MM.1S (cell line): ENCODE results near the gene DUSP8.

Experiments
- EZH2 ChIP-seq: fragments of 300-600 bp; sonication (generic); optimal IDR thresholded peaks from 2 replicates; pipeline ENCODE3; 2017; ENCODE audit warnings: low read depth, mild to moderate bottlenecking, antibody characterized with exemption, low read length, mixed read lengths
- EZH2phosphoT487 ChIP-seq: fragments of 300-600 bp; sonication (generic); IDR thresholded peaks from 2 replicates; pipeline ENCODE4 v1.6.1; 2018; ENCODE audit warnings: antibody characterized with exemption, low read length
- TF ChIP-seq, protein P1 (sequence below): fragments of 300-600 bp; sonication (generic); IDR thresholded peaks from 2 replicates; pipeline ENCODE4 v1.5.1; 2016; ENCODE audit warnings: antibody characterized with exemption, low read length, mixed read lengths

DNA sequence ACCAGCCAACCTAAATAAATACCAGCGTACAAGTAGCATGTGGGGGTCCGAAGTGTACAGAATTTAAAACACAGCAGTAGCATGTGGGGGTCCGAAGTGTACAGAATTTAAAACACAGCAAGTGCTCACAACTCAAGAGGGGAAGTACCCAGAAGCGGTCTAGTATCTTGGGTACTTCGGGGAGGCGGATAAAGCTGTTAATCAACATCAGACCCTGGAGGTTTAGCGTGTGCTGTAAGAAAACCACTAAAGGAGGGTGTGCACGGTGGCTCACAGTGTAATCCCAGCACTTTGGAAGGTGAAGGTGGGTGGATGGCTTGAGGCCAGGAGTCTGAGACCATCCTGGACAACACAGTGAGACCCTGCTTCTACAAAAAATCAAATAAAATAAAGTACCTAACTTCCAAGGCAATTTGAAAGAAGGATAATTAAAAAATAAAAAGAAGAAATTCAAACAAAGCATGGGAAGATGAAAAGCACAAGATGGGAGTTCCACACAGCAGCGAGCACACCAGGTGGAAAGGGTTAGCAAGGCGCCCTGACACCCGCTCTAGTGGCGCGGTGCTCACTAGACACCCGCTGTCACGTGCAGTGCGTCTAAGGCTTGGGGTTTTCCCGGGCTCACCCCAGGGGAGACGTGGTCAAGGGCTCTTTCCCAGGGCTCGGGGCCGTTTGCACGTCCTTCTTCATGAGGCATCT lies 50.5 kb downstream of the DUSP8 start:
- TF ChIP-seq, protein P1, sequence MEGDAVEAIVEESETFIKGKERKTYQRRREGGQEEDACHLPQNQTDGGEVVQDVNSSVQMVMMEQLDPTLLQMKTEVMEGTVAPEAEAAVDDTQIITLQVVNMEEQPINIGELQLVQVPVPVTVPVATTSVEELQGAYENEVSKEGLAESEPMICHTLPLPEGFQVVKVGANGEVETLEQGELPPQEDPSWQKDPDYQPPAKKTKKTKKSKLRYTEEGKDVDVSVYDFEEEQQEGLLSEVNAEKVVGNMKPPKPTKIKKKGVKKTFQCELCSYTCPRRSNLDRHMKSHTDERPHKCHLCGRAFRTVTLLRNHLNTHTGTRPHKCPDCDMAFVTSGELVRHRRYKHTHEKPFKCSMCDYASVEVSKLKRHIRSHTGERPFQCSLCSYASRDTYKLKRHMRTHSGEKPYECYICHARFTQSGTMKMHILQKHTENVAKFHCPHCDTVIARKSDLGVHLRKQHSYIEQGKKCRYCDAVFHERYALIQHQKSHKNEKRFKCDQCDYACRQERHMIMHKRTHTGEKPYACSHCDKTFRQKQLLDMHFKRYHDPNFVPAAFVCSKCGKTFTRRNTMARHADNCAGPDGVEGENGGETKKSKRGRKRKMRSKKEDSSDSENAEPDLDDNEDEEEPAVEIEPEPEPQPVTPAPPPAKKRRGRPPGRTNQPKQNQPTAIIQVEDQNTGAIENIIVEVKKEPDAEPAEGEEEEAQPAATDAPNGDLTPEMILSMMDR = no peak
- TF ChIP-seq EZH2 (no peak), EZH2phosphoT487 (no peak)
